OCI-LY1 (cell line): ENCODE data around the gene SLC1A2.

ENCODE experiments used
- EZH2 ChIP-seq: fragments of 200-600 bp; sonication (generic), shearing (Covaris generic); IDR thresholded peaks from 2 replicates; pipeline ENCODE4 v1.8.0; 2017; ENCODE audit warnings: borderline replicate concordance, mixed run types, mild to moderate bottlenecking, antibody characterized with exemption, low read length, moderate library complexity, mixed read lengths
- TF ChIP-seq, protein P1 (sequence below): fragments of 200-600 bp; sonication (generic), shearing (Covaris generic); IDR thresholded peaks from 2 replicates; pipeline ENCODE4 v1.5.1; 2017; ENCODE audit warnings: mild to moderate bottlenecking, antibody characterized with exemption, low read length, moderate library complexity, mixed read lengths

- TF ChIP-seq, protein P1, sequence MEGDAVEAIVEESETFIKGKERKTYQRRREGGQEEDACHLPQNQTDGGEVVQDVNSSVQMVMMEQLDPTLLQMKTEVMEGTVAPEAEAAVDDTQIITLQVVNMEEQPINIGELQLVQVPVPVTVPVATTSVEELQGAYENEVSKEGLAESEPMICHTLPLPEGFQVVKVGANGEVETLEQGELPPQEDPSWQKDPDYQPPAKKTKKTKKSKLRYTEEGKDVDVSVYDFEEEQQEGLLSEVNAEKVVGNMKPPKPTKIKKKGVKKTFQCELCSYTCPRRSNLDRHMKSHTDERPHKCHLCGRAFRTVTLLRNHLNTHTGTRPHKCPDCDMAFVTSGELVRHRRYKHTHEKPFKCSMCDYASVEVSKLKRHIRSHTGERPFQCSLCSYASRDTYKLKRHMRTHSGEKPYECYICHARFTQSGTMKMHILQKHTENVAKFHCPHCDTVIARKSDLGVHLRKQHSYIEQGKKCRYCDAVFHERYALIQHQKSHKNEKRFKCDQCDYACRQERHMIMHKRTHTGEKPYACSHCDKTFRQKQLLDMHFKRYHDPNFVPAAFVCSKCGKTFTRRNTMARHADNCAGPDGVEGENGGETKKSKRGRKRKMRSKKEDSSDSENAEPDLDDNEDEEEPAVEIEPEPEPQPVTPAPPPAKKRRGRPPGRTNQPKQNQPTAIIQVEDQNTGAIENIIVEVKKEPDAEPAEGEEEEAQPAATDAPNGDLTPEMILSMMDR = no peak
- no peak for TF ChIP-seq EZH2
These were observed 142.8 kb downstream of the SLC1A2 start for GRCh38 chr11:35276396-35277145.
